HuH-7.5 (cell line): ENCODE measurements around the gene CRHR1.

Experiments
- DNase-seq: peaks from one replicate; pipeline ENCODE4 v3.0.0; 2011; ENCODE audit warnings: low spot score

CRHR1 gene

GRCh38 chr17:45823598-45823997, 39.5 kb downstream of the CRHR1 start:
- DNase-seq: no peak

- DNase-seq: no peak
These were observed 40.4 kb downstream of the CRHR1 start for GRCh38 chr17:45824475-45824874.

GRCh38 chr17:45824901-45825492, 40.9 kb downstream of the CRHR1 start:
- DNase-seq: no peak

- no peak for DNase-seq
These were observed 41.7 kb downstream of the CRHR1 start for GRCh38 chr17:45825792-45826191.

GRCh38 chr17:45826919-45827588, 42.9 kb downstream of the CRHR1 start:
- DNase-seq: no peak

- DNase-seq: no peak
These were observed 44.1 kb downstream of the CRHR1 start for GRCh38 chr17:45828171-45828570.

GRCh38 chr17:45828582-45829133, 44.5 kb downstream of the CRHR1 start:
- DNase-seq: no peak

GRCh38 chr17:45833920-45834319, 49.8 kb downstream of the CRHR1 start:
- DNase-seq: no peak

GRCh38 chr17:45834471-45835396, 50.6 kb downstream of the CRHR1 start:
- no peak for DNase-seq

- no peak for DNase-seq
These were observed 51.4 kb downstream of the CRHR1 start for GRCh38 chr17:45835481-45835880.

- no peak for DNase-seq
These were observed 52.2 kb downstream of the CRHR1 start for GRCh38 chr17:45836047-45837044.

GRCh38 chr17:45837187-45837586, 53.1 kb downstream of the CRHR1 start:
- no peak for DNase-seq

- no peak for DNase-seq
These were observed 53.5 kb downstream of the CRHR1 start for GRCh38 chr17:45837603-45838002.

- DNase-seq: no peak
These were observed 54.7 kb downstream of the CRHR1 start for GRCh38 chr17:45838751-45839295.

- DNase-seq: no peak
These were observed 55.3 kb downstream of the CRHR1 start for GRCh38 chr17:45839442-45839841.

- DNase-seq: no peak
These were observed 57.1 kb downstream of the CRHR1 start for GRCh38 chr17:45841186-45841585.

- DNase-seq: no peak
These were observed 57.9 kb downstream of the CRHR1 start for GRCh38 chr17:45841883-45842525.

- no peak for DNase-seq
These were observed 59.6 kb downstream of the CRHR1 start for GRCh38 chr17:45843722-45844121.

GRCh38 chr17:45844695-45845375, 60.7 kb downstream of the CRHR1 start, which contains the start of gene SPPL2C:
TSS of gene SPPL2C (plus strand) at chr17:45844881. CDS start at chr17:45844907, 26 bp downstream.
- no peak for DNase-seq
